Sciatic nerve (tissue), 2 donors: ENCODE data around the gene ZNF865. TPM values are rescaled to one million over a fixed set of nuclear protein-coding genes. Genes with fewer than 3 reads are reported as not detected.
"Not testable (repeated sequence)": the region's sequence is repeated elsewhere in the genome, so short reads cannot be mapped to it uniquely, and the experiment has no call there.

Source experiments
- ATAC-seq: fragments of 200-7000 bp; cut with Tn5 transposase; one replicate; pipeline ENCODE4 v1.9.1; 2020; ENCODE audit warnings: mild to moderate bottlenecking, moderate library complexity
- DNase-seq: peaks from one replicate; pipeline ENCODE4 v3.0.0-alpha.2; 2020; ENCODE audit warnings: low spot score
- intact Hi-C: fragments of 100-400 bp; cut with DNase I; formaldehyde crosslinking; loops from one replicate; pipeline ENCODE4 v1.14.2; 2022
- total RNA-seq: library from RNA; stranded (reverse); fragmentation: NEBNext Ultra II Directional; extraction: Animal tissue kit (Norgen Biotek cat#: 25700); gene quantifications from one replicate; pipeline ENCODE4 v1.2.1, GENCODE V29; 2021
- donor health status: DM: no; HTN: no; CAD: no.
- donor health status: DM: no; HTN: no; CAD: no.

ZNF865 gene
- 15.9 TPM for total RNA-seq

GRCh38 chr19:55605637-55606470 is at the start of gene ZNF865:
Gene ZNF865, plus strand, starts transcription at chr19:55605647. Its CDS starts 7,972 bp downstream, at chr19:55613619.
- peak; percentile 42 for ATAC-seq
- intact Hi-C loops, result no loop called here
- DNase-seq, result peak; percentile 82

DNA sequence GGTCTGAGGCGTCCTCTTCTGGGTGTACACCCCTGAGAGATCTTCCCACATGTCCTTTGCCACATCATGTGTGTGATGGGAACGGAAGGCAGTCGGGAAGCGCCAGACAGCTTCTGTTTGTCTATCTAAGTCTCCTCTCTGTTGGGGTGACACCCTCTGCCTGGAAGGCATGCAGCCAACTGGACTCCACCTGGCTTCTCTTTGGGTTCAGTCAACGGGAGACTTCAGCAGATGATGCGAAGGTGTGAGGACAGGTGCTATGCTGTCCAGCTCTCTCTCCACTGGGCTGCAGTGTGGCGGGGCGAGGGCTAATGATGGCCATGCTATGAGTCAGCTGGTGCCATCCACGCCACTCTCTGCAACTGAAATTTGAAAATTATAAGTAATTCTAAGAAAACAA is 45.8 kb upstream of the ZNF865 start:
- DNase-seq (no peak), ATAC-seq (no peak)
- intact Hi-C loops, result no loop called here

DNA sequence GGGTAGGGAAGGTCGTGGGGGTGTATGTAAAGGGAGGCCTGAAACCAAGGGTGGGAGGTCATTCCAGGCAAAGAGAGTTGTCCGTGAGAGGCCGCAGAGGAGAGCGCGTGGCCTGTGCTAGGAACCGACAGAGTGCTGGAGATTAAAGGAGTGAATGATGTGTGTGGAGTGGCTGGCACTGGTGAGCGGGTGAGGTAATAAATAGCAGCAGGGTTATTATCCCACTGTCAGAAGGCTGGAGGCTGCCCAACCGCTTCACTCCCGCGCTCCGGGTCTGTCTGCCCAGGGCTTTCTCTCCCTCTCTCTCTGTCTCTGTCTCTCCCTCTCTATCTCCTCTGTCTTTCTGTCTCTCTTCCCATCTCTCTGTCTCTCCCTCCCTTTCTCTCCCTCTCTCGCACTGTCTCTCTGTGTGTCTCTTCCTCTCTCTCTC is 42.2 kb upstream of the ZNF865 start:
- ATAC-seq (no peak), DNase-seq (no peak)
- intact Hi-C loops, result no loop called here

GRCh38 chr19:55566823-55567222 is 38.6 kb upstream of the ZNF865 start:
- ATAC-seq (no peak), DNase-seq (no peak)
- intact Hi-C loops, result no loop called here

GRCh38 chr19:55567708-55568328 is 37.6 kb upstream of the ZNF865 start:
- intact Hi-C loops, result no loop called here
- no peak for ATAC-seq
- DNase-seq, result no peak

DNA sequence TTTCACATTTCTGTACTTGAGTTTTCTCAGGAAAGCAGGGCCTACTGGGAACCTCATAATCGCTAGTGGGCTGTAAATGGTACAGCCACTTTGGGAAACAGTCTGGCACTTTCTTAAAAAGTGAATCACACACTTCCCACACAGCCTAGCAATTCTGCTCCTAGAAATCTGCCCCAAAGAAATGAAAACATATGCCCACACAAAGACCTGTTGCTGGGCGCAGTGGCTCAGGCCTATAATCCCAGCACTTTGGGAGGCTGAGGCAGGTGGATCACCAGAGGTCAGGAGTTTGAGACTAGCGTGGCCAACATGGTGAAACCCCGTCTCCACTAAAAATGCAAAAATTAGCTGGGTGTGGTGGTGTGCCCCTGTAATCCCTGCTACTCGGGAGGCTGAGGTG is 36.0 kb upstream of the ZNF865 start:
- intact Hi-C loops, ATAC-seq, DNase-seq: not testable (repeated sequence)

DNA sequence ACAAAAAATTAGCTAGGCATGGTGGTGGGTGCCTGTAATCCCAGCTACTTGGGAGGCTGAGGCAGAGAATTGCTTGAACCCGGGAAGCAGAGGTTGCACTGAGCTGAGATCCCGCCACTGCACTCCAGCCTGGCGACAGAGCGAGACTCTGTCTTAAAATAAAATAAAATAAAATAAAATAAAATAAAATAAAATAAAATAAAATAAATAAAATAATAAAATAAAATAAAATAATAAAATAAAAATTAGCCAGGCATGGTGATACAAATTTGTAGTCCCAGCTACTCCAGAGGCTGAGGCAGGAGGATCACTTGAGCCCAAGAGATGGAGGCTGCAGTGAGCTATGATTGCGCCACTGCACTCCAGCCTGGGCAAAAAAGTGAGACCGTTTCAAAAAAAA is 31.5 kb upstream of the ZNF865 start:
- ATAC-seq, intact Hi-C loops, DNase-seq: not testable (repeated sequence)

- no peak for DNase-seq
- intact Hi-C loops, result no loop called here
Observed at GRCh38 chr19:55576746-55577145, 28.7 kb upstream of the ZNF865 start.

DNA sequence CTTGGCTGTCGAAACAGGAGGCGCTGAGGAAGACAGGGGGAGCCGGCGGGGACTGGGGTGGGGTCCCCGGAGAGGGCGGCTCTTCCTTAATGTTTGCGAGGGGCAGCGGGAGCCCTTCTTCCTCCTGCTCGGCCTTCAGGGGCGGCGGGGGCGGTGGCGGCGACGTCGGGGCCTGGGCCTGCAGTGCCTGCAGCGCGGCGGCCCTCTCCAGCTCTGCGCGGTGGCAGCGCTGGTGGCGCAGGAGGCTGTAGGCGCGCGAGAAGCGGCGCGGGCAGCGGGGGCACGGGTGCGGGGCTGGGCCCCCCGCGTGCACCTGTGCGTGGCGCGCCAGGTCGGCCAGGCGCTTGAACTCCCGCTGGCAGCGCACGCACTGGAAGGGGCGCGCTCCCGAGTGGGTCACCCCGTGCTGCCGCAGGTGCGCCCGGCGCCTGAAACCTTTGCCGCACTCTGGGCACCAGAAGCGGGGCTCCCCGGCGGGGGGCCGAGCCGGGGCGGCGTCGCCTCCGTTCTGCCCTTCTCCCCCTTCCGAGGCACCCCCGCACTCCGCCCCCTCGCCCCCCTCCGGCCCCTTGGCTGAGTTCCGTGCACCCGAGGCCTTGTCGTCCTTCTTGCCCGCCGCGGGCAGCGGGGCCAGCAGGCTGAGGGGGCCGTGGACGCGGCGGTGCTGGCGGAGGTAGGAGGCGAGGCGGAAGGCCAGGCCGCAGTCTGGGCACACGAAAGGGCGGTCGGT is 27.3 kb upstream of the ZNF865 start:
- intact Hi-C loops, result no loop called here
- no peak for ATAC-seq
- no peak for DNase-seq

More at GRCh38 chr19:55576746-55577145, 28.7 kb upstream of the ZNF865 start:
- ATAC-seq, result no peak

DNA sequence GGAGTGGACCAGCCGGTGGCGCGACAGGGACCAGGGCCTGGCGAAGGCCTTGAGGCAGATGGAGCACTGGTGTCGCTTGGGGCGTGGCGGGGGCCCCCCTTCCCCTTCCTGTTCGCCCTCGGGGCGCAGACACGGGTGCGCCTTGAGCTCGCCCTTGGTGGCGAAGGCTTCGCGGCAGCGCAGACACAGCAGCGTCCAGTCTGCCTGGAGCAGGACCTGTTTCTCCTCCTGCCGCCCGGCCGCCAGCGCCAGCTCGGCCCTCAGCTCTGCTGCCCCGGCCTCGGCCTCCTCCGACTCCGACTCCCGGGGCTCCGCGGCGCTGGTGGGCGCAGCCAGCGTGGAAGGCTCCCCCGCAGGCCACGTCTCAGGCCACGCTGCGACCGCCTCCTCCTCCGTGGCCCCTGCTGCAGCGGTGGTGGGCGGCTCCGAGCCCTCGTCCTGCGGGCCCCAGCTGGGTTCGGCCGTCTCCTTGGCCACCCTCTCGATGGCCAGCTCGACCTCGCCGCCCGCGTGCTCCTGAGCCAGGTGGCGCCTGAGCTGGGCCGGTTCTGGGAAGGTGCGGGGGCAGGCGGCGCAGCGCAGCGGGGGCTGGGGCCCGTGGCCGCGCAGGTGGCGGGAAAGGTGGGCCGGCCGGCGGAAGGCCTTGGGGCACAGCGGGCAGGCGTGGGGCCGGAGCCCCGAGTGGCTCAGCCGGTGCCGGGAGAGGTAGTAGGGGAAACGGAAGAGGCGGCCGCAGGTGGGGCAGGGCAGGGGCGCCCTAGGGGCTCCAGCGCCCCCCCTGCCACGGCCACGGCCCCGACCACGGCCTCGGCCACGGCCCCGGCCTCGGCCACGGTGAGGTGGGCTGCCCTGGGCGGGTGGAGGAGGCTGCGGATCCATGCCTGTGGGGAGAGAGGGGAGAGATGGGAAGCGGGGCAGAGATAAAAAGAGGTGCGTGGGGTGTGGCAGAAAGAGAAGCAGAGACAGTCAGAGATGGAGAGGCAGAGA is 26.4 kb upstream of the ZNF865 start:
- DNase-seq, result no peak
- ATAC-seq, result no peak
- intact Hi-C loops, result no loop called here

DNA sequence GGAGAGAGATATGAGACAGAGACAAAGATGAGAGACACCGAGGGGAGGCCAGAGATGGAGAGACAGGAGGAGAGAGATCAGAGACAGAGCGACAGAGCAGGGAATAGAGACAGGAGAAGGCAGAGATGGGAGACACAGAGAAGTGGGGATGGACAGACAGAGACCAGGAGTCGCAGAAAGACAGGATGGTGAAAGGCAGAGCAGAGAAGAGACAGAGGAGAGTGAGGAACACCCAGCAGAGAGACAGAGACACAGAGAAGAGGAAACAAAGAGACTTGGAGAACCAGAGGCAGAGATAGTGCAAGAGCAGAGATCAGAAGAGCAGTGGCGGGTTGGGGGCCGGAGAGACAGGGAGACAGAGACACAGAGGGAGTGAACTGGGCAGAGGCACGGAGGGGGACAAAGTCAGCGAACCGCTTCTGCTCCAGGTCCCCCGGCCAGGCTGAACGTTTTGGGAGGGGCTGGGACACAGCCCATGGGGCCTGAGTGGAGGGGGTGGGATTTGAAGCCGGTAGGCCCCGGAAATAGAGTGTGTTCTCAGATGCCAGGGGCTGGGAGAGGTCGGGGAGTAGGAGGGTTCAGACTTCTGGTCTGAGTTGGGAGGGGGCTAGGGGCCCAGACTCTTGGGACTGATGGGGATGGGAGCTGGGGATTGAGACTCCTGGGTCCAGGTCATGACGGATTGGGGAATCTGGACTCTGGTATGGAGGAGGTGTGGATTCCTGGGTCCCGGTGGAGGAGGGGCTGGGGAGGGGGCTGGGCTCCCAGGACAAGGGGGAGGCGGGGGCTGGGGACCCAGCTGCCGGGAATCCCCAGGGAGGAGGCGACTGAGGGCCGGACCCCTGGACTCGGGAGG is 25.5 kb upstream of the ZNF865 start:
- DNase-seq, result no peak
- peak; percentile 71 for ATAC-seq
- intact Hi-C loops, result loop anchor here (10.0 kb wide), 1 partner anchor 65 kb away; no protein-coding TSS in a partner anchor

GRCh38 chr19:55580628-55581144 is 24.8 kb upstream of the ZNF865 start, which contains the start of gene ZNF579:
Gene ZNF579, minus strand, starts transcription at chr19:55580848. Its CDS starts 1,209 bp downstream, at chr19:55579639.
- DNase-seq (peak; percentile 92), ATAC-seq (peak; percentile 91)
- intact Hi-C loops, result loop anchor here (10.0 kb wide), 1 partner anchor 66 kb away; no protein-coding TSS in a partner anchor

GRCh38 chr19:55581145-55581822 is 24.2 kb upstream of the ZNF865 start:
- no peak for ATAC-seq
- intact Hi-C loops, result loop anchor here (10.0 kb wide), 1 partner anchor 66 kb away; no protein-coding TSS in a partner anchor

DNA sequence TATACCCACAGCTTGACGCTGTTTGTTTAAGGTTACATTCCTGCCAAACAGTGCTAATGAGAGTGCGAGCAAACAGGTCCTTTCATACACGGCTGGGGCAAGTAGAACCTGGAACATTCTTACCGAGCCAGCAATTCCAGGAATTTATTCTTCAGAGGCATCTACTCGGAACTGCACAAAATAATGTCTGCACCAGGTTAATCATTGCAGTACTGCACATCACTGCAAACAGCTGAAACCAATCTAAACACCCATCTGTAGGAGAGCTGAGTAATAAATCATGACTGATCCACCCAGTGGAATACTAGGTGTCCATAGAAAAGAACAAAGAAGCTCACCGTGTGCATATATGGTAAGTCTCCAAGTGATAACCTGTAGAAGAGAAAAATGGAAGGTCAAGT is 23.6 kb upstream of the ZNF865 start:
- ATAC-seq, result no peak
- DNase-seq, result no peak
- intact Hi-C loops, result loop anchor here (10.0 kb wide), 1 partner anchor 67 kb away; no protein-coding TSS in a partner anchor

More at GRCh38 chr19:55581145-55581822, 24.2 kb upstream of the ZNF865 start:
- DNase-seq, result no peak

GRCh38 chr19:55582284-55582683 is 23.2 kb upstream of the ZNF865 start:
- not testable (repeated sequence) for DNase-seq, ATAC-seq
- intact Hi-C loops, result loop anchor here (10.0 kb wide), 1 partner anchor 67 kb away; no protein-coding TSS in a partner anchor

DNA sequence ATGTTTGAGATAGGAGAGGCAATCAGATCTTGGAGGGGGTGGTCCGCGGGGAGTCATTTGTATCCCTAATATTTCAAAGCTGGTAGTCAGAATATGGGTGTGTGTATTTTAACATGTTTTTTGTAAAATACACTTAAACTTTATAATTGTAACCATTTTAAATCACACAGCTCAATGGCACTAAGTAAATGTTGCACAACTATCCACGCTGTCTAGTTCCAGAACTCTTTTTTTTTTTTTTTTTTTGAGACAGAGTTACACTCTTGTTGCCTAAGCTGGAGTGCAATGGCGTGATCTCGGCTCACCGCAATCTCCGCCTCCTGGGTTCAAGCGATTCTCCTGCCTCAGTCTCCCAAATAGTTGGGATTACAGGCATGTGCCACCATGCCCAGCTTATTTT is 21.6 kb upstream of the ZNF865 start:
- ATAC-seq, DNase-seq: not testable (repeated sequence)
- intact Hi-C loops, result loop anchor here (10.0 kb wide), 1 partner anchor 69 kb away; no protein-coding TSS in a partner anchor
